ENCODE measurements around the gene NEUROD2. TPM values are rescaled to one million over a fixed set of nuclear protein-coding genes. Genes with fewer than 3 reads are reported as not detected.

NEUROD2 gene
- total and polyA plus RNA-seq, 2 of the 8 experiments (the other 6 are each of a cell fraction or from before 2014, with no cell fraction given): not detected

- TF ChIP-seq CHD7 (IDR thresholded peaks at IDR 0.05; ENCODE audit: insufficient replicate concordance, low read length) (no peak), MAX (IDR thresholded peaks at IDR 0.05) (no peak), RFX5 (IDR thresholded peaks at IDR 0.05; ENCODE audit: borderline replicate concordance, low read depth, low read length) (no peak), ATF2 (IDR thresholded peaks at IDR 0.05; ENCODE audit: low read length) (no peak), CHD1 (IDR thresholded peaks at IDR 0.05; ENCODE audit: low read depth, low read length) (no peak)
These were observed 21.2 kb upstream of the NEUROD2 start (continued) for GRCh38 chr17:39628655-39629493.
